GM10847 (cell line): ENCODE data around the gene ASAP2.

ENCODE experiments used
- POLR2A ChIP-seq: IDR thresholded peaks from 2 replicates; pipeline ENCODE4 v1.6.1; 2011; ENCODE audit not compliant: insufficient read length; ENCODE audit errors: extremely low read depth

Gene ASAP2

DNA sequence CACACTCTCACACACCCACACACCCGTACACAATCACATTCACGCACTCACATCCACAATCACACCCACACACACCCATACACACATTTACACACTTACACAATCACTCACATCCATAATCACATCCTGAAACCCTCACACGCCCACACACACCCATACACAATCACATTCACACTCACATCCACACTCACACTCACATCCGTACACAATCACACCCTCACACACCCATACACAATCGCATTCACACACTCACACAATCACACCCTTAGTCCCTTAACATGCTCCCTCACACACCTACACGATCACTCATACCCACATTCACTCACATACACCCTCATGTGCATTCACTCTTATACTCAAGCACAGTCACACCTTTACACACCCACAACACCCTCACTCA, 110.9 kb downstream of the ASAP2 start:
- TF ChIP-seq POLR2A: no peak

DNA sequence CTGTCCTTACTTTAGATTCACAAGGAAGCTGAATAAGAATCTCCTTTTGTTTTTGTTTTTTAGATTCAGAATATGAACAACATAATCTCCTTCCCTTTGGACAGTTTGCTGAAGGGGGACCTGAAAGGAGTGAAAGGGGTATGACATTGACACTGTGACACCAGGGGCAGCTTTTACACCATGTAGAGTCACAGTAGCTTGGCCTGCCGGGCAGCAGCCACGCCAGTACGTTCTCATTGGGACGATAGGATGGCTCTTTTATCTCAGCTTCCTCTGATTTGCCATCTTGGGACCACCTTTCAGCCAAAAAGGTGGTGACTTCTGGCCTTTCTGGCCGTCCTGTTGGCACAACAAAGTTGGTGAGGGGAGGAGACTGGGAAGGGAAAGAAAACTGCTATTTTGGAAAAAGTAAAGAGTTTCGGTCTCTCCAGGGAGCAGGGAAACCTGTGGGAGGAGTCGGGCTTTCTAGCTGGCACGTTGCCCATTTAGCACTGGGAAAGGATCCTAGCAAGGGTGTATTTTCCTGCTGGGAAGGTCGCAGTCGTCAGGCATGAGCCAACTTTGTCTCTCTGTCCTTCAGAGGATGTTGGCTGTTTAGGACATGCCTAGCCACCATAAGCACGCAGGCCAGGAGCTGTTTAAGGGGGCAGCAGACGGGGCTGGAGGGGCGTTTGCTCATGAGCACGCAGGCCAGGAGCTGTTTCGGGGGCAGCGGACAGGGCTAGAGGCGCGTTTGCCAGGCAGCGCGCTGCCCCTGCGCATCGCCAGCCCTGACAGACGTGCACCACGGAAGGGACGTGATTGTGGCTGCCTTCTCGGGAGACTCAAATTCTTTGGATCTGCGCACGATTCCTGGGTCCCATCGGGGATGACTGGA, 112.1 kb downstream of the ASAP2 start:
- TF ChIP-seq POLR2A: no peak

DNA sequence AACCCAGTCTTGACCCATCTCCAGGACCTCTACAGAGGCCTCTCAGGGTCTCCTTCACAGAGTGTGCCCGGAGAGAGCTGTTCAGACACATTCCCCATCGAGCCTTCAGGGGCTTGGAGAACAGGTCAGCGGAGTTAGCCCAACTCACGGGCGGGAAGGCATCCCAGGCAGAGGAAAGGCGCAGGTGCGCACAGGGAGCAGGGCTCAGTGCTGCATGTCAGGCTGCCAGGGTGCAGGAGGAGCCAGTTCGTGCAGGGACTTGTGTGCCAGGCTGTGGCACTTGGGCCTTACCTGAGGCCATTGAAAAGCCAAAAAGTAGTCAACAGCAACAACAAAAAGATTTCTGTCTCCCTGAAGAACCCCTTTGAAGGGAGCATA, 112.7 kb downstream of the ASAP2 start:
- no peak for TF ChIP-seq POLR2A

DNA sequence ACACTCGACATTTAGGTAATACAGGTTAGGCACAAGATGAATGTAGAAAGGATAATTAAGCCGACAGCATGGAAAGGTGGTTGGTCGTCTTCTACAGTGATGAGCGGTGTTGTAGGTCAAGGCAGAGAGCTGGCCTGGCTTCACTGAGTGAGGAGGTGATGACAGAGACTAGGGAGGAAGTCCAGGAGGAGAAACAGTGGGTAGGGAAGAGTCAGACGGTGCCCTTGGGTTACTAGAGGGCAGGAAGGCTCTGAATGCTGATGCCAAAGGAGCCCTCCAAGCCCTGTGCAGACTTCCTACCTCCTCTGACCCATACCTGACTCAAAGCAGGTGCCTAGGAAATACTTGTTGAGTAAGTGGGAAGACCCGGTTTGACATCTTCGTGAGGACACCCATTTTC, 116.0 kb downstream of the ASAP2 start:
- no peak for TF ChIP-seq POLR2A

DNA sequence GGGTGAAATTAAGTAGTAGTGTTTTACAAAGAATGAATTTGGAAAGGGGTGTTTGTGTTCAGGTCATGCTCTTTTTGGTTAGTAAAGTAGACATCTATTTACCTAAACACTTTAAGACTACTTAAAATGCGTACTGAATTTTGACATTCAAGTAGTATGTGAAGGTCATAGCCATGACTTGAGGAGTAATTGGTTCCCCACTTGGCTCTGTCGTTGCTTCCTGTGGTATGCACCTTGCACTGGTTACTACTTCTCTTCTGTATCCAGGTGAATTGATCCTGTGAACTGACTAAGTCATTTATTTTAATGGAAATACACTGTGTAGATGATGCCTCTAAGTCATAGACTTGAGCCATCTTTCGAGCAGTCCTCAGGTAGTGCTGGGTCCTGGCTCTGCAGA, 118.8 kb downstream of the ASAP2 start:
- TF ChIP-seq POLR2A: no peak

DNA sequence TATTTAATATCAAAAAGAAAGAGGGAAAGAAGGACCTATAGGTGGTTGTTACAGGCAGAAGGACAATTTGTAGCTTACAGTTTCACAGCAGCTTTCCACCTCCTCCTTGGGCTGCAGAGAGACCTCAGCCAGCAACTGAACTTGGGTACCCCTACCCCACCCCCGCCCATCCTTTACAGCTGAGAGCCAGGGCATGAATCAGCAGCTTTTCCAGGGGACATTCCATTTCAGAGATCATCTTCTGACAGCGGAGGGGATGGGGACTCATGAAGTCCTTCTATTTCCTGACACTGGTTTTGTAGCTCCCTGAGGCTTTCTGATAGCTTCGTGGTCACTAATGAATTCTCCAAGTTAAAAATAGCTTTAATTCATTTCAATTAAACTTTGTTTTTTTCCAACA, 120.4 kb downstream of the ASAP2 start:
- no peak for TF ChIP-seq POLR2A

DNA sequence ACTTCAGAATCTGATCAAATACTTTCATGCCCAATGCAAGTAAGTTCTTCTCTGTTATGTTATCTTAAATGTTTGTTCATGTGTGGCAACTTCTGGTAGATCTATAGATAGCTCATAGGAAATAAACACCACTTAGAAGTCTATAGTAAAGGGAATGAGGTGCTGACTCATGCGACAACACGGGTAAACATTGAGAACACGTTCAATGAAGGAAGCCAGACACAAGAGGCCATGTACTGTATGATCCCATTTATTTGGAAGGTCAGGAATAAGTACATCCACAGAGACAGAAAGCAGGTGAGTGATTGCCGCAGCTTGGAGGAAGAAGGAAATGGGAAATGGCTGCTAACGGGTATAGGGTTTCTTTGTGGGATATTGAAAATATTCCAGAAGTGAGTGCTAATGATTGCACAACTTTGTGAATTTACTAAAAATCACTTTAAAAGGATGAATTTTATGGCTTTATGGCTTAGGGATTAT, 121.3 kb downstream of the ASAP2 start:
- TF ChIP-seq POLR2A: no peak

DNA sequence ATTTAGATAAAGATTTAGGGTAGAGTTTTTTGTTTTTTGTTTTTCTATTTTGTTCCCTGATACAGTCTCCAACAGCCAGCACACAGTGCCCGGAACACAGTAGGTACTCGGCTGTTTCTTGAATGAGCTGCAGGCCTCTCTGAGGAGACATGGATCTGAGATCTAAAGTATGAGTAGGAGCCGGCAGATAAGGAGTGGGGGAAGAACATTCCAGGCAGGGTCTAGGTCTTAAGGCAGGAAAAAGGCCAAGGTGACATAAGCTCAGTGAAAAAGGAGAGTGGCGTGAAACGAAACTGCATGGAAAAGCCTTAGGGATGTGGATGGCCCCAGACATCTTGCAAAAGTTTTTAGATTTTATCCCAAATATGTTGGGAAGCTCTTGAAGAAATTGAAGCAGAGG, 122.3 kb downstream of the ASAP2 start:
- TF ChIP-seq POLR2A: no peak

DNA sequence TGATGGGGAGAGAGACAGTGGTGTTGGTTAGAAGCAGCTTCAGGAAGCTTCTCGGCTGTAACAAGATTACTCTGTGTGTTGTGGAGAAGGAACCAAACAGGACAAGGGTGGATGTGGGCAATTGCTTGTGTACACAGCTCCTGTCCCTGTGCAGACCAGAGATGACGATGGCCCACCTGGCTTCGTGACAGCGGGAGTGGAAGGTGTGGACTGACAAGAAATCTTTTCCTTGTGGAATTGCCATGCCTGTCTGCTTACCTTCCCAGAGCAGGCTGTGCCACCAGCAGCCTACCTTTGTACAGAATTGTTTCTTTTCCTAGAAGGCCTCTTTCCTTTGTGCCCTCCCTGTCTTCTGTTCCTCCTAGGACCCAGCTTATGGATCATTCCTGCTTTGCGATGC, 122.9 kb downstream of the ASAP2 start:
- TF ChIP-seq POLR2A: no peak

DNA sequence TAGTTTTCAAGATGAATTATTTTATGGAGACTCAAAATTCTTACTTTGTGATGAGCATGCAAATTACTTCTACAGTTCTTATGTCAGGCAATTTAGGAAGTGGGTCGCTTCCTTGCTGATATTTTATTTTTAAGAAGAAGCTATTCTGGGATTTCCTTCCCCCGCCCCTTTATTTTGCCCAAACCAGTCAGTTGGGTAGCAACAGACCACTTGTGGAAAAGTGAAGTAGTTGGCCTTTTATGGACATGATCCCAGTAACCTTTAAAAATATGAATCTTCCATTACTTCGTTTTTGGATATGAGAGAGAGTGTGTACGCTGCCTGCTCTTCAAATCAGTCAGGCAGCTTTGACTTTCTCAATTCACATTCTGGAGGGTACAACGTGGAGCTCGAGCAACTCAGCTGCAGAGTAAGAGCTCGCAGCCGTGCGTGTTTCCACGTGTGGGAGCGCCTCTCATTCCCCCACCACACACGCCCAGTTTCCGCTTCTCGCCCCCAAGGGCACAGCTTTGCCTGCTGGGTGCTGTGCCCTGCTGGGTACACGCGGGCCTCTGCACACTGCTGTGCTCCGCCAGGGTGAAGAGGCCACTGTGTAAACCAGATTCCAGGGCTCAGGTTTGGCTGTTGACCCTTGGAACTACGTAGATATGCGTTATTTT, 124.1 kb downstream of the ASAP2 start:
- no peak for TF ChIP-seq POLR2A

DNA sequence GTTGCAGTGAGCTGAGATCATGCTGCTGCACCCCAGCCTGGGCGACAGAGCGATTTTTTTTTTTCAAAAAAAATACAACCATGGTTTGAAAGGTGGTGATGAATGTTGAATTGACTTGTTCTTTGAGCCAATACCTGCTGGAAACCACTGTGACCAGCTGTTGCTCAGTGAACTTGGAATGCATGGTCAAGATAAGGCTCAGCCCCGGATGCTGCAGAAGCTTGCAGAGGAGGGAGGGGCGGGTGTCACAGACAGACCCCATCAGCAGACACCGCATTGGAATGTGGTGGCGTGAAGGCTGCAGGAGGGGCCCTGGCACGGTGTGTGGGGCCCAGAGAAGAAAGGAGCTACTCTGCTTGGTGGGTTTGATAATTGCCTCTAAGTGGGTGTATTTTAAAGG, 125.1 kb downstream of the ASAP2 start:
- TF ChIP-seq POLR2A: no peak

DNA sequence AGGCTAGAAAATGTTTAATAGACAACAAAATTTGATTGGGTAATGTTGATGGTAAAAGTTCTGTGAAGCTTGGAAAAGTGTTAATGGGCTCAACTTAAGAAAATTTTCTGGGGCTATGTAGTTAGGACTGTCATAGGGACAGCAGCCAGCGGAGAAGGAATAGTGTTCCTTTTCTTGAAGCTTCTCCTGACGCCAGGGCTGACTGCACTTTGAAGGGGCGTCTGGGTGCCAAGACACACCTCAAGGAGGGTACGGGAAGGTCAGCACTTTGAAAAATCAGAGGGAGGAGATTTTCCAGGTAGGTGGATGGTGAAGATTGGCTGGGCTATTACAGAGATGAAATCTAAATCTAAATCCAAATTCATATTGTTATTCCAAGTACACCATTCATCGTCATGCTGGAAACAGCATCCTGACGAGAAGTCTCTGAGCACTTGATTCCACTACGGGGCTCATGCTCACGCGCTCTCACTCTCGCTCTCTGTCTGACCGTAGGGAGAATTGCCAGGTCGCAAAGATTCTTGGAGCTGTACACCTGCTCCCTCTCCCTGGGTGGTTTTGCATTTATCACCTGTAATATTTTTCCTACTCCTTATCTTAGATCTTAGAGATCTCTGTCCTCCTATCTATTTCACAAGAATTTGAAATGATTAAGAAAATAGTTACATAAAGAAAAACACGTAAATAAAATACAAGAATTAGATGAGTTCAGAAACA, 125.7 kb downstream of the ASAP2 start:
- TF ChIP-seq POLR2A: no peak

DNA sequence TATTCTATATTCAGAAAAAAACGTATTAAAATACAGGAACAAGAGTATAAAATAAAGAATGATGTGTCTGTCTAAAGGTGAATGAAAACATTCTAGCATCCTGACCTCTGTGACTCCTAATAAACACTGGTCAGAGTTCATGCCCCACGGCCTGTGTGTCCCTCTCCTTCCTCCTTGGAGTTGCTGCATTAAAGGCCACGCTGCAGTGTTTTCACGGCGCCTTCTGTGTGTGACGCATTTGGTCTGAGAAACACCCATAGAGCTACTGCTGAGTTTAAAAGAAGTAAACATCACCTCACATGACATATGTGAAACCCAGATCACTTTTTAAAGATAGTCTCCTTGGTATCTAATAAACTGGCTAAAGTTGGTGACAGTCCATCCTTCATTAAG, 126.2 kb downstream of the ASAP2 start:
- no peak for TF ChIP-seq POLR2A

DNA sequence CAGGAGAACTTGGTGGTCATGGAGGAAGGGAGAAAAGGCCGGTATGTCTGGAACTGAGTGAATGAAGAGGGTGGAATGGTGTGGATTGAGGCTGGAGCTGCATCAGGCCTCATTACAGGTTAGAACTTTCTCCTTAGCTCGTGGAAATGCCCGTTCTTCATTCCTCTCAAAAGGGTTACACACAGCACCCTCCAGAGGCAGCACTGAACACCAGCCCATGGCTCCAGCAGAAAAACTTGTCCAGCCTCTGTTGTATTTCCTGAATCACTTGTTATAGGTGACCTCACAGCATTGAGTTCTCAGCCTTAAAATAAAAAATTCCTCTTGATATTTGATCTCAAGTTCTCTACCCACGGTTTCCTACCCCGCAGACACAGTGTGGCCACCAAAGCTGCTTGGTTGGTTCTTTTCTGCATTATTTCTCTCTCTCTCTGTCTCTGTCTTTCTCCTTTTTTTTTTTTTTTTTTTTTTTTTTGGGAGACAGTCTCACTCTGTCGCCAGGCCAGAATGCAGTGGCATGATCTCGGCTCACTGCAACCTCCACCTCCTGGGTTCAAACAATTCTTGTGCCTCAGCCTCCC, 127.1 kb downstream of the ASAP2 start:
- TF ChIP-seq POLR2A: no peak

DNA sequence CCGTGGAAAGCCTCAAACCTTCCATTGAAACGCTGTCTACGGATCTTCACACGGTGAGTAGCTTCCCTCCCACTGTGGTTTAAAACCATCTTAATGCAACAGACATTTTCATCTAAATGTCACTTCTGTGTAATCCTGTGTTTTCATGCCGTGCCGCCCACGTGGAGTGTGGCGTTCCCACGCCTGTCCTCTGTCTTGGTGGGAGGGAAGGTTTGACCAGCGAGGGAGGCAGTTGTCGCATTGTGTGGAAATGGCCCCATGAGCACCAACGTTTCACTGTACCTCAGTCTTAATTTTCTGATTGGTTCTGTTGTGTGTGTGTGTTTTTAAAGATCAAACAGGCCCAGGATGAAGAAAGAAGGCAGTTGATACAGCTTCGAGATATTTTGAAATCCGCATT, 128.1 kb downstream of the ASAP2 start:
- TF ChIP-seq POLR2A: no peak
